HCT116 (cell line): Measurements from ENCODE around the gene HSPG2. TPM values are rescaled to one million over a fixed set of nuclear protein-coding genes. Genes with fewer than 3 reads are reported as not detected.

Source experiments
- ATAC-seq: fragments of 200-7000 bp; cut with Tn5 transposase; 2 replicates; pipeline ENCODE4 v1.9.1; 2020; ENCODE audit warnings: mild to moderate bottlenecking, moderate library complexity
- BruUV-seq: library from RNA; stranded (reverse); fragments of 400-500 nt; replicated peaks from 2 replicates; lab custom pipeline; 2021; lab: Mats Ljungman, UMichigan
- CTCF ChIA-PET: fragments of 300-600 bp; sonication (Branson Sonifier 250); formaldehyde crosslinking; loops from one replicate; lab custom pipeline; 2021; ENCODE audit warnings: antibody characterized with exemption; lab: Charles Lee
- POLR2A ChIA-PET: fragments of 300-600, 350-600 bp; sonication (Branson Sonifier 250); formaldehyde crosslinking; loops from one replicate; lab custom pipeline; 2021; ENCODE audit warnings: antibody characterized with exemption; lab: Charles Lee
- RAD21 ChIA-PET, 2 experiments: fragments of 300-600 bp; sonication (Branson Sonifier 250); formaldehyde crosslinking; loops; one replicate each; lab custom pipeline; 2023; ENCODE audit warnings: low total read pairs in 2 of 2; ENCODE audit not compliant: uncharacterized antibody in 2 of 2, unreplicated experiment in 2 of 2, low non-redundant PET in 1 of 2; lab: Charles Lee
- DNase-seq: peaks from one replicate; pipeline ENCODE4 v3.0.0-alpha.2; 2010; ENCODE audit warnings: low read depth, low spot score
- H2AFZ ChIP-seq: fragments of 200-600 bp; shearing (Covaris generic), sonication (generic); 2 replicates; pipeline ENCODE4 v1.6.1; 2017; ENCODE audit warnings: low read depth, mixed run types, mixed read lengths, antibody characterized with exemption, low read length; ENCODE audit not compliant: poor library complexity, severe bottlenecking
- H3K27ac ChIP-seq: 2 replicates; pipeline ENCODE4 v1.5.1; 2012; ENCODE audit warnings: low read depth, low read length
- H3K27me3 ChIP-seq: fragments of 200-600 bp; sonication (generic); 2 replicates; pipeline ENCODE4 v1.6.1; 2016; ENCODE audit warnings: mixed run types, low read length, mixed read lengths; ENCODE audit not compliant: insufficient read depth
- H3K36me3 ChIP-seq, 2 experiments: fragments of 200-500 bp in 1 of 2; fragments of 200-600 bp in 1 of 2; sonication (Bioruptor generic) in 1 of 2; sonication (generic) in 1 of 2; 2 replicates each; pipeline versions ENCODE4 v1.5.1 to v1.6.1; 2014 to 2016; ENCODE audit warnings: low read length in 2 of 2, inconsistent platforms in 1 of 2, mixed read lengths in 1 of 2, mixed run types in 1 of 2; ENCODE audit not compliant: insufficient read depth in 2 of 2, control insufficient read depth in 1 of 2
- H3K4me1 ChIP-seq, 2 experiments: fragments of 200-600 bp in 1 of 2; sonication (generic) in 1 of 2; 2 replicates each; pipeline versions ENCODE4 v1.5.1 to v1.6.1; 2012 to 2017; ENCODE audit warnings: low read length in 2 of 2, inconsistent platforms in 1 of 2, mild to moderate bottlenecking in 1 of 2, mixed read lengths in 1 of 2, mixed run types in 1 of 2, moderate library complexity in 1 of 2; ENCODE audit not compliant: insufficient read depth in 2 of 2, control insufficient read depth in 1 of 2
- H3K4me2 ChIP-seq: fragments of 200-600 bp; sonication (generic); 2 replicates; pipeline ENCODE4 v1.6.1; 2017; ENCODE audit warnings: mixed run types, low read length, mixed read lengths
- H3K4me3 ChIP-seq, 2 experiments: fragments of 200-600 bp in 1 of 2; sonication (generic) in 1 of 2; replicated peaks in 1 of 2; 2 replicates each; pipeline ENCODE4 v1.5.1; 2011 to 2016; ENCODE audit warnings: low read length in 2 of 2, control low read depth in 1 of 2, low read depth in 1 of 2, mild to moderate bottlenecking in 1 of 2, mixed read lengths in 1 of 2, mixed run types in 1 of 2
- H3K79me2 ChIP-seq: fragments of 200-600 bp; sonication (generic); 2 replicates; pipeline ENCODE4 v1.6.1; 2017; ENCODE audit warnings: mild to moderate bottlenecking, mixed run types, low read length, moderate library complexity, mixed read lengths; ENCODE audit not compliant: insufficient read depth
- H3K9ac ChIP-seq: fragments of 200-600 bp; sonication (generic); 2 replicates; pipeline ENCODE4 v1.6.1; 2016; ENCODE audit warnings: low read length, mixed read lengths
- H3K9me2 ChIP-seq: fragments of 200-600 bp; sonication (generic), shearing (Covaris generic); 2 replicates; pipeline ENCODE4 v1.6.1; 2017; ENCODE audit warnings: mixed run types, mild to moderate bottlenecking, moderate library complexity; ENCODE audit not compliant: insufficient read depth
- H3K9me3 ChIP-seq, 2 experiments: fragments of 200-500 bp in 1 of 2; fragments of 200-600 bp in 1 of 2; sonication (Bioruptor generic) in 1 of 2; sonication (generic) in 1 of 2; 2 replicates each; pipeline ENCODE4 v1.6.1; 2014 to 2017; ENCODE audit warnings: low read length in 2 of 2, mixed read lengths in 2 of 2, inconsistent platforms in 1 of 2, low read depth in 1 of 2, mild to moderate bottlenecking in 1 of 2, mixed run types in 1 of 2, moderate library complexity in 1 of 2; ENCODE audit not compliant: control insufficient read depth in 1 of 2, insufficient read depth in 1 of 2
- H4K20me1 ChIP-seq: fragments of 200-600 bp; sonication (generic), shearing (Covaris generic); 2 replicates; pipeline ENCODE4 v1.6.1; 2017; ENCODE audit warnings: mixed run types, mild to moderate bottlenecking, moderate library complexity; ENCODE audit not compliant: insufficient read depth
- ATF3 ChIP-seq: IDR thresholded peaks from 2 replicates; pipeline ENCODE4 v1.6.1; 2012
- CBX3 ChIP-seq: IDR thresholded peaks from 2 replicates; pipeline ENCODE4 v1.6.1; 2012; ENCODE audit warnings: low read depth
- CEBPB ChIP-seq: IDR thresholded peaks from 2 replicates; pipeline ENCODE4 v1.6.1; 2012; ENCODE audit warnings: low read depth
- CTCF ChIP-seq, 3 experiments: fragments of 200-600 bp in 1 of 3; sonication (generic) in 1 of 3; IDR thresholded peaks in 2 of 3; conservative IDR thresholded peaks in 1 of 3; 2 replicates each; pipeline ENCODE4 v1.5.1; 2012 to 2017; ENCODE audit warnings: low read depth in 2 of 3, low read length in 2 of 3, antibody characterized with exemption in 1 of 3, borderline replicate concordance in 1 of 3, control low read depth in 1 of 3, mild to moderate bottlenecking in 1 of 3, mixed read lengths in 1 of 3, mixed run types in 1 of 3, moderate library complexity in 1 of 3; ENCODE audit not compliant: insufficient read depth in 1 of 3
- ELF1 ChIP-seq: IDR thresholded peaks from 2 replicates; pipeline ENCODE4 v1.6.1; 2012; ENCODE audit warnings: low read depth, borderline replicate concordance
- EZH2 ChIP-seq: fragments of 200-600 bp; sonication (generic); IDR thresholded peaks from 2 replicates; pipeline ENCODE4 v1.6.1; 2017; ENCODE audit warnings: antibody characterized with exemption, mixed run types
- EZH2phosphoT487 ChIP-seq: fragments of 200-600 bp; IDR thresholded peaks from 2 replicates; pipeline ENCODE4 v1.6.1; 2018; ENCODE audit warnings: antibody characterized with exemption, borderline replicate concordance
- FOSL1 ChIP-seq: IDR thresholded peaks from 2 replicates; pipeline ENCODE4 v1.6.1; 2012; ENCODE audit warnings: low read depth
- JUND ChIP-seq: IDR thresholded peaks from 2 replicates; pipeline ENCODE4 v1.6.1; 2012
- POLR2A ChIP-seq: IDR thresholded peaks from 2 replicates; pipeline ENCODE4 v1.7.0; 2011; ENCODE audit warnings: borderline replicate concordance; ENCODE audit not compliant: insufficient read depth, insufficient read length; ENCODE audit errors: extremely low read depth
- POLR2AphosphoS5 ChIP-seq: IDR thresholded peaks from 2 replicates; pipeline ENCODE4 v1.6.1; 2011; ENCODE audit warnings: mild to moderate bottlenecking, low read depth, low read length, moderate library complexity
- RAD21 ChIP-seq: IDR thresholded peaks from 2 replicates; pipeline ENCODE4 v1.6.1; 2012; ENCODE audit warnings: low read depth, mild to moderate bottlenecking
- SIN3A ChIP-seq: IDR thresholded peaks from 2 replicates; pipeline ENCODE4 v1.6.1; 2012; ENCODE audit warnings: low read depth
- SP1 ChIP-seq: IDR thresholded peaks from 2 replicates; pipeline ENCODE4 v1.6.1; 2012; ENCODE audit warnings: low read depth
- SRF ChIP-seq: IDR thresholded peaks from 2 replicates; pipeline ENCODE4 v1.6.1; 2012; ENCODE audit warnings: low read depth
- TCF7L2 ChIP-seq: IDR thresholded peaks from 2 replicates; pipeline ENCODE4 v1.7.0; 2011; ENCODE audit warnings: borderline replicate concordance, inconsistent platforms; ENCODE audit not compliant: insufficient read depth, insufficient read length; ENCODE audit errors: extremely low read depth
- ZFX ChIP-seq: fragments of 450-650 bp; IDR thresholded peaks from 2 replicates; pipeline ENCODE4 v1.6.1; 2017
- ZNF274 ChIP-seq: fragments of 200-500 bp; sonication (Bioruptor generic); IDR thresholded peaks from 2 replicates; pipeline ENCODE4 v1.6.1; 2014; ENCODE audit warnings: mild to moderate bottlenecking, low read depth, low read length, inconsistent platforms
- intact Hi-C: fragments of 100-400 bp; cut with micrococcal nuclease; formaldehyde crosslinking; loops from 2 replicates; pipeline ENCODE4 v1.10.0; 2022
- total RNA-seq: library from RNA; stranded (reverse); gene quantifications from one replicate; pipeline ENCODE4 v1.2.1, GENCODE V29; 2021; ENCODE audit not compliant: unreplicated experiment
- TF ChIP-seq, protein P1 (sequence below): IDR thresholded peaks from 2 replicates; pipeline ENCODE4 v1.6.1; 2012

HSPG2 gene
- total RNA-seq, 1 experiment from 2014 or later, result 55.7 TPM

- DNase-seq (no peak), ATAC-seq (no peak)
- Histone ChIP-seq H3K79me2 (no peaks in the 10 kb centered on the region), H3K27me3 (no peaks in the 10 kb centered on the region), H3K4me2 (no peak overlapping the region), H3K36me3 (no peaks in the 10 kb centered on the region), H3K4me1 (no peaks in the 10 kb centered on the region), H3K27ac (no peak overlapping the region), H3K9me3 (peaks cover 0 to 7% of the 10 kb centered on the region in 2 experiments; a peak in 1 of 4 replicates), H2AFZ (no peak overlapping the region), H3K9me2 (no peaks in the 10 kb centered on the region), H4K20me1 (no peaks in the 10 kb centered on the region), H3K9ac (no peak overlapping the region), H3K4me3 (no peak overlapping the region)
- ChIA-PET POLR2A (no interaction called here), RAD21 (no interaction called here), CTCF (no interaction called here)
- TF ChIP-seq, protein P1, sequence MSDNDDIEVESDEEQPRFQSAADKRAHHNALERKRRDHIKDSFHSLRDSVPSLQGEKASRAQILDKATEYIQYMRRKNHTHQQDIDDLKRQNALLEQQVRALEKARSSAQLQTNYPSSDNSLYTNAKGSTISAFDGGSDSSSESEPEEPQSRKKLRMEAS, result no peak
- TF ChIP-seq CEBPB (no peak), CBX3 (no peak), EZH2phosphoT487 (no peak), RAD21 (no peak), FOSL1 (no peak), POLR2AphosphoS5 (no peak), SP1 (no peak), ATF3 (no peak), JUND (no peak), CTCF (IDR thresholded peaks at IDR 0.05 in 2 of 3, conservative IDR thresholded peaks at IDR 0.05 in 1 of 3; ENCODE audit: borderline replicate concordance in 1 of 3, insufficient read depth in 1 of 3, low read depth in 2 of 3, low read length in 2 of 3) (no peak), SIN3A (no peak), SRF (no peak), EZH2 (no peak), TCF7L2 (no peak), ZFX (no peak), POLR2A (no peak), ZNF274 (no peak), ELF1 (no peak)
- intact Hi-C loops, result no loop called here
- no TSS peak for BruUV-seq
These were observed 142.5 kb downstream of the HSPG2 start for GRCh38 chr1:21794656-21795055.
